Measurements from ENCODE around the gene WDR87. TPM values are rescaled to one million over a fixed set of nuclear protein-coding genes. Genes with fewer than 3 reads are reported as not detected.

The WDR87 gene
- total RNA-seq, 1 experiment from 2014 or later = not detected

DNA sequence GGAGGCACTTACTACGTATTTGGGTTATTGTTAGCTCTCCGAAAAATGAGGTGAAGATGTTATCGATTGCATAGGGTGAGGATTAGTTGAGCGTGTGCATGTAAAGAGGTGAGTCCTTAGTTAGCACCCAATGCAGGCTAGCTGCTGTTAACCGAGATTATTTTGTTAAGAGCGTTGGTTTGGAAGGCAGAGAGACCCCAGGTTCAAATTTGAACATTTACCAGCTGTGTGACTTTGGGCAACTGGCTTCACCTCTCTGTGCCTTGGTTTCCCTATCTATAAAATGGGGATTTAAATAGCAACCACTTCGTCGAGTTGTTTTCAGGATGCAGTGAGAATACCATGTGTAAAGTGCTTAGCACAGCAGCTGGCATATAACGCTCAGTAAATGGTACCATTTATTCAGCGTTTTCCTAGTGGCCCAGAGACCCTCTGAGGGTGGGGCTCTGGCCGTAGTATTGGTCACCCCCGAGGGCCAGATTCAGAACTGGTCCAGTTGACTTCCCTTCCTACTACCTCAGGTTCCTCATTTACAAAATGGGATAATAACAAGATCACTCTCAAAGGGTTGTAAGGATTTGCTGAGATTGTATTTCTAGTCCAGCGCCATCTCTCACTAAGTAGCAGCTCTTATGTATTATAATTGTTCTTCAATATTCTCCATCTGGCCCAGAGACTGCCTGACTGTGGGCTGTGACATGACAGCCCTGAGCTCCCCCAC lies 1.5 kb upstream of the WDR87 start:
- no peak for DNase-seq
- H3K36me3 Mint-ChIP-seq (ENCODE audit: insufficient read depth, unreplicated experiment) = peaks cover 21% of the 10 kb centered on the region
- H3K4me3 Mint-ChIP-seq (ENCODE audit: unreplicated experiment) = peak overlapping the region; percentile 84
- no peaks in the 10 kb centered on the region for H3K27me3 ChIP-seq (replicated peaks; ENCODE audit: control insufficient read depth, insufficient read depth, low read length)
- ChIA-PET CTCF (interaction anchor here (1.7 to 3.1 kb wide), 3 partner anchors 16 to 83 kb away, joined by 7 to 28 read pairs (median 26); no protein-coding TSS in a partner anchor), POLR2A (interaction anchor here (1.0 to 3.4 kb wide), 9 partner anchors 10 to 1780 kb away, joined by 3 to 102 read pairs (median 10); no protein-coding TSS in a partner anchor)
- no peaks in the 10 kb centered on the region for H3K36me3 ChIP-seq (ENCODE audit: control insufficient read depth, insufficient read depth, low read length)
- TF ChIP-seq CTCF (IDR thresholded peaks at IDR 0.05; ENCODE audit: insufficient read depth in 1 of 2, low read depth in 1 of 2, low read length in 1 of 2, severe bottlenecking in 1 of 2, unreplicated experiment in 1 of 2) = no peak
- peak overlapping the region; percentile 77 for H3K4me3 ChIP-seq (ENCODE audit: low read depth, low read length)
- peak overlapping the region; percentile 88 for H3K27ac Mint-ChIP-seq (ENCODE audit: unreplicated experiment)
- no peaks in the 10 kb centered on the region for H3K9me3 ChIP-seq
- no peaks in the 10 kb centered on the region for H3K27me3 Mint-ChIP-seq (ENCODE audit: insufficient read depth, unreplicated experiment)
- intact Hi-C loops (cut with micrococcal nuclease; ENCODE audit: unreplicated experiment) = loop anchor here (1.0 to 2.0 kb wide), 3 partner anchors 12 to 429 kb away; no protein-coding TSS in a partner anchor
- TSS peak; percentile 50 for BruUV-seq (replicated peaks)
- H3K9me3 Mint-ChIP-seq (ENCODE audit: unreplicated experiment) = no peaks in the 10 kb centered on the region
- H3K4me1 ChIP-seq = peaks cover 18% of the 10 kb centered on the region
- H3K4me1 Mint-ChIP-seq (ENCODE audit: low read depth, unreplicated experiment) = peaks cover 18% of the 10 kb centered on the region

DNA sequence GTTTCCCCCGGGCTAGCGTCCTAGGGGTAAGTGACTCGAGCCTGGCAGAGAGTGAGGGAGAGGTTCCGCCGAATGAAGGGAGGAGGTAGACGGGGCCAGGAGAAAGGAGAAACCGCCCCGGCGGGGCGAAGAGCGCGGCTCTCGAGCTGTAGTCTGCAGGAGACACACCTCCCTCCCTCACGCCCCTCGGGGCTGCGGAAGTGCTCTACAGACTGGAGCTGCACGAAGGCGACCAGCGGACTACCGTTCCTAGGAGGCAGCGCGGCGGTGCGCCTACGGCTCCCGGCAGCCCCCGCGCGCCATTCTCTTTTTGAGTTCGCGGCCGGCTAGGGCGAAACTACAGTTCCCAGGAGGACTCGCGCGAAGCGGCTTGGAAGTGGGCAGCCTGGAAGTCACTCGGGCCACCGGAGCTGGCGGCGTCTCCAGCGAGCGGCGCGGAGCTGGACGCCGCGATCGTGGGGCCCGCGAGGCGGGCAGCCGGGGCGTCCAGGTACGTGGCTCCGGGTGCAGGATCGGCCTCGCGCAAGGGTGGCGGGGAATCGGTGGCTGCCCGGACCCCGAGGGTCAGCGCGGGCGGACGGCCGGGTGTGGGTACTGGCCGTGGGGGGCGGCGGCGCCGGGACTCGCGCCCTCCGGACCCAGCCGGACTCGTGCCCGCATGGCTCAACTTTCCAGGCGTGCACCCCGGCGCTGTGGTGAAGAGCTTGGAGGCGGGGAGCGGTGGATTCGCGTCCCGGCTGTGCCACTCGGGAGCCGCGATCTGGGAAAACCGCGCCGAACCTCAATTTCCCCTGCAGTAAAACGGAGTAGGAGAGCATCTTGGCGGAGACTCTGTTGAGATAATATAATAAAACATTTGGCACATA lies 708 bp upstream of the WDR87 start, which contains the start of gene SIPA1L3:
Gene SIPA1L3 (plus strand): TSS at position 340 of the 866 bp plus-strand sequence. CDS start 174,358 bp downstream, outside the sequence.
- no TSS peak for BruUV-seq (replicated peaks)
- peaks cover 20% of the 10 kb centered on the region for H3K4me1 ChIP-seq
- H3K36me3 ChIP-seq (ENCODE audit: control insufficient read depth, insufficient read depth, low read length) = no peaks in the 10 kb centered on the region
- intact Hi-C loops (cut with micrococcal nuclease; ENCODE audit: unreplicated experiment) = loop anchor here (1.0 to 2.0 kb wide), 6 partner anchors 13 to 430 kb away; no protein-coding TSS in a partner anchor
- peak; percentile 99 for DNase-seq
- no peaks in the 10 kb centered on the region for H3K27me3 ChIP-seq (replicated peaks; ENCODE audit: control insufficient read depth, insufficient read depth, low read length)
- Mint-ChIP-seq H3K27me3 (ENCODE audit: insufficient read depth, unreplicated experiment) (no peaks in the 10 kb centered on the region), H3K36me3 (ENCODE audit: insufficient read depth, unreplicated experiment) (peaks cover 21% of the 10 kb centered on the region), H3K9me3 (ENCODE audit: unreplicated experiment) (no peaks in the 10 kb centered on the region), H3K4me3 (ENCODE audit: unreplicated experiment) (peak within 1 kb of the TSS; percentile 84), H3K27ac (ENCODE audit: unreplicated experiment) (peak within 1 kb of the TSS; percentile 88), H3K4me1 (ENCODE audit: low read depth, unreplicated experiment) (peaks cover 23% of the 10 kb centered on the region)
- H3K9me3 ChIP-seq = no peaks in the 10 kb centered on the region
- POLR2A ChIA-PET = interaction anchor here (0.6 to 3.4 kb wide), 19 partner anchors 11 to 1779 kb away, joined by 3 to 102 read pairs (median 5); partner anchors contain the start of genes PSMD8, SPINT2 and ZNF573
- no peak for TF ChIP-seq CTCF (IDR thresholded peaks at IDR 0.05; ENCODE audit: insufficient read depth in 1 of 2, low read depth in 1 of 2, low read length in 1 of 2, severe bottlenecking in 1 of 2, unreplicated experiment in 1 of 2)
- peak within 1 kb of the TSS; percentile 77 for H3K4me3 ChIP-seq (ENCODE audit: low read depth, low read length)
- CTCF ChIA-PET = interaction anchor here (0.5 to 3.1 kb wide), 13 partner anchors 8 to 533 kb away, joined by 3 to 28 read pairs (median 5); partner anchors contain the start of gene ZNF573

DNA sequence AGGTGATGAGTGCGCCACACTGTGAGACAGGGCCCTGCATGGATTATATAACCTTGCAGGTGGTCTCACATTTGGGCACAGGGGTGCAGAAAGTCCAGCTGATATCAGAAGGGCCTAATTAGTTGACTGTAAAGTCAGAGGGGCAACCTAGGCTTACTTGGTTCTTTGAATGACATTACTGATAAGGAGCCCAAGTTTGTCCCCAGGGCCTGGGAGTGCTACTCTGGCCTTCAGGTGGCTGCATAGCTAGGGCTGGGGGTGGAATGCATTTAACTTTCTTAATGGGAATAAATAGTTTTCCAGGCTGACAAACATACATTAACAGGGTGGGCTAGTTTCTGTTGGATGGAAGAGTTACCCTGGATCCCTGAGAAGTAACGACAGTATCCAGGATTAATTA lies 3.3 kb downstream of the WDR87 start:
- TF ChIP-seq CTCF (IDR thresholded peaks at IDR 0.05; ENCODE audit: insufficient read depth in 1 of 2, low read depth in 1 of 2, low read length in 1 of 2, severe bottlenecking in 1 of 2, unreplicated experiment in 1 of 2) = no peak
- Mint-ChIP-seq H3K9me3 (ENCODE audit: unreplicated experiment) (no peaks in the 10 kb centered on the region), H3K36me3 (ENCODE audit: insufficient read depth, unreplicated experiment) (peaks cover 16% of the 10 kb centered on the region), H3K27ac (ENCODE audit: unreplicated experiment) (peak overlapping the region; percentile 37), H3K4me3 (ENCODE audit: unreplicated experiment) (no peak overlapping the region), H3K4me1 (ENCODE audit: low read depth, unreplicated experiment) (peaks cover 16% of the 10 kb centered on the region), H3K27me3 (ENCODE audit: insufficient read depth, unreplicated experiment) (no peaks in the 10 kb centered on the region)
- no peaks in the 10 kb centered on the region for H3K36me3 ChIP-seq (ENCODE audit: control insufficient read depth, insufficient read depth, low read length)
- no TSS peak for BruUV-seq (replicated peaks)
- DNase-seq = peak; percentile 41 to 50
- intact Hi-C loops (cut with micrococcal nuclease; ENCODE audit: unreplicated experiment) = no loop called here
- H3K4me1 ChIP-seq = peaks cover 19% of the 10 kb centered on the region
- no peaks in the 10 kb centered on the region for H3K27me3 ChIP-seq (replicated peaks; ENCODE audit: control insufficient read depth, insufficient read depth, low read length)
- ChIA-PET CTCF (interaction anchor here (0.8 to 2.1 kb wide), 20 partner anchors 10 to 326 kb away, joined by 3 to 9 read pairs (median 4); no protein-coding TSS in a partner anchor), POLR2A (interaction anchor here (0.6 to 1.4 kb wide), 2 partner anchors 29 to 124 kb away, joined by 3 to 6 read pairs; partner anchors contain the start of gene ZNF573)
- H3K4me3 ChIP-seq (ENCODE audit: low read depth, low read length) = no peak overlapping the region
- H3K9me3 ChIP-seq = no peaks in the 10 kb centered on the region
